HepG2 (cell line): ENCODE measurements around the gene PPP1R13B. TPM values are rescaled to one million over a fixed set of nuclear protein-coding genes. Genes with fewer than 3 reads are reported as not detected.
A peak's percentile ranks its signal among the peaks of the same experiment; 100 is the strongest.

Experiments
- CAMTA2 ChIP-seq: sonication (generic); formaldehyde crosslinking; IDR thresholded peaks from 2 replicates; pipeline ENCODE4 v1.4.0; 2020; ENCODE audit warnings: mild to moderate bottlenecking, missing genetic modification reagents, borderline replicate concordance
- CHCHD3 ChIP-seq: sonication (generic); formaldehyde crosslinking; IDR thresholded peaks from 2 replicates; pipeline ENCODE4 v1.8.0; 2022; ENCODE audit warnings: mild to moderate bottlenecking, missing genetic modification reagents, moderate library complexity
- ETV6 ChIP-seq: sonication (generic); formaldehyde crosslinking; conservative IDR thresholded peaks from 2 replicates; pipeline ENCODE4 v1.4.0; 2020; ENCODE audit warnings: missing genetic modification reagents
- FOXK1 ChIP-seq: sonication (generic); formaldehyde crosslinking; IDR thresholded peaks from 2 replicates; pipeline ENCODE4 v1.4.0; 2020; ENCODE audit warnings: low read depth, missing genetic modification reagents, borderline replicate concordance
- GATAD1 ChIP-seq: IDR thresholded peaks from 2 replicates; pipeline ENCODE4 v1.6.1; 2016; ENCODE audit warnings: missing genetic modification reagents, missing compliant biosample characterization
- HNRNPL ChIP-seq: fragments of 200-400 bp; formaldehyde crosslinking; IDR thresholded peaks from 2 replicates; pipeline ENCODE4 v1.6.1; 2017; ENCODE audit warnings: mild to moderate bottlenecking, low read depth, low read length
- MED1 ChIP-seq: sonication (generic); formaldehyde crosslinking; IDR thresholded peaks from 2 replicates; pipeline ENCODE4 v1.4.0; 2020; ENCODE audit warnings: missing genetic modification reagents
- MEIS1 ChIP-seq: sonication (generic); formaldehyde crosslinking; IDR thresholded peaks from 2 replicates; pipeline ENCODE4 v1.9.0; 2021; ENCODE audit warnings: mild to moderate bottlenecking, missing genetic modification reagents, moderate library complexity, borderline replicate concordance
- SALL2 ChIP-seq: sonication (generic); formaldehyde crosslinking; IDR thresholded peaks from 2 replicates; pipeline ENCODE4 v1.8.1; 2023; ENCODE audit warnings: mild to moderate bottlenecking, missing genetic modification reagents, inconsistent platforms
- TFAP4 ChIP-seq: sonication (generic); IDR thresholded peaks from 2 replicates; pipeline ENCODE4 v1.6.1; 2016; ENCODE audit warnings: low read depth, borderline replicate concordance
- ZIK1 ChIP-seq: sonication (generic); formaldehyde crosslinking; IDR thresholded peaks from 2 replicates; pipeline ENCODE4 v1.5.0; 2020; ENCODE audit warnings: mild to moderate bottlenecking, low read depth, missing genetic modification reagents, borderline replicate concordance
- ZMYM3 ChIP-seq: sonication (generic); formaldehyde crosslinking; IDR thresholded peaks from 2 replicates; pipeline ENCODE4 v1.5.1; 2020; ENCODE audit warnings: mild to moderate bottlenecking, missing genetic modification reagents
- ZNF143 ChIP-seq: sonication (generic); formaldehyde crosslinking; IDR thresholded peaks from 2 replicates; pipeline ENCODE4 v1.4.0; 2020; ENCODE audit warnings: missing genetic modification reagents
- ZNF598 ChIP-seq: sonication (generic); formaldehyde crosslinking; IDR thresholded peaks from 2 replicates; pipeline ENCODE4 v1.5.1; 2020; ENCODE audit warnings: mild to moderate bottlenecking, missing genetic modification reagents, borderline replicate concordance
- ZNF629 ChIP-seq: sonication (generic); formaldehyde crosslinking; conservative IDR thresholded peaks from 2 replicates; pipeline ENCODE4 v1.5.0; 2020; ENCODE audit warnings: missing genetic modification reagents
- ZNF768 ChIP-seq: sonication (generic); formaldehyde crosslinking; IDR thresholded peaks from 2 replicates; pipeline ENCODE4 v1.4.0; 2020; ENCODE audit warnings: missing genetic modification reagents
- polyA plus RNA-seq, 8 experiments: library from polyadenylated mRNA; depleted of rRNA in 3 of 8; stranded (reverse) in 7 of 8; unstranded in 1 of 8; fragments of >200 nt; fragmentation: Illumina TruSeq in 4 of 8; extraction: Trizol in 4 of 8; gene quantifications; 2 replicates each; pipeline versions ENCODE4 v1.2.1 to v1.2.3, GENCODE V29; 2011 to 2016; ENCODE audit warnings: low read depth in 4 of 8, missing spikeins in 1 of 8, mixed read lengths in 1 of 8; ENCODE audit not compliant: insufficient read depth in 1 of 8
- total RNA-seq, 5 experiments: library from RNA; depleted of rRNA; stranded (reverse); fragments of >200 nt; fragmentation: Illumina TruSeq; extraction: Trizol; gene quantifications; 2 replicates each; pipeline ENCODE4 v1.2.3, GENCODE V29; 2016; ENCODE audit warnings: low read depth in 1 of 5
- TF ChIP-seq, protein P1 (sequence below): IDR thresholded peaks from 2 replicates; pipeline ENCODE4 v1.6.1; 2016; ENCODE audit warnings: missing compliant biosample characterization, missing genetic modification reagents, borderline replicate concordance
- TF ChIP-seq, protein P2 (sequence below): sonication (generic); formaldehyde crosslinking; IDR thresholded peaks from 2 replicates; pipeline ENCODE4 v1.4.0; 2020; ENCODE audit warnings: missing genetic modification reagents
- TF ChIP-seq, protein P3 (sequence below): sonication (generic); formaldehyde crosslinking; IDR thresholded peaks from 2 replicates; pipeline ENCODE4 v1.4.0; 2020; ENCODE audit warnings: missing genetic modification reagents

The PPP1R13B gene
- total and polyA plus RNA-seq, 2 of the 13 experiments (the other 11 are each of a cell fraction or from before 2014, with no cell fraction given) = 4.6 to 9.4 TPM

DNA sequence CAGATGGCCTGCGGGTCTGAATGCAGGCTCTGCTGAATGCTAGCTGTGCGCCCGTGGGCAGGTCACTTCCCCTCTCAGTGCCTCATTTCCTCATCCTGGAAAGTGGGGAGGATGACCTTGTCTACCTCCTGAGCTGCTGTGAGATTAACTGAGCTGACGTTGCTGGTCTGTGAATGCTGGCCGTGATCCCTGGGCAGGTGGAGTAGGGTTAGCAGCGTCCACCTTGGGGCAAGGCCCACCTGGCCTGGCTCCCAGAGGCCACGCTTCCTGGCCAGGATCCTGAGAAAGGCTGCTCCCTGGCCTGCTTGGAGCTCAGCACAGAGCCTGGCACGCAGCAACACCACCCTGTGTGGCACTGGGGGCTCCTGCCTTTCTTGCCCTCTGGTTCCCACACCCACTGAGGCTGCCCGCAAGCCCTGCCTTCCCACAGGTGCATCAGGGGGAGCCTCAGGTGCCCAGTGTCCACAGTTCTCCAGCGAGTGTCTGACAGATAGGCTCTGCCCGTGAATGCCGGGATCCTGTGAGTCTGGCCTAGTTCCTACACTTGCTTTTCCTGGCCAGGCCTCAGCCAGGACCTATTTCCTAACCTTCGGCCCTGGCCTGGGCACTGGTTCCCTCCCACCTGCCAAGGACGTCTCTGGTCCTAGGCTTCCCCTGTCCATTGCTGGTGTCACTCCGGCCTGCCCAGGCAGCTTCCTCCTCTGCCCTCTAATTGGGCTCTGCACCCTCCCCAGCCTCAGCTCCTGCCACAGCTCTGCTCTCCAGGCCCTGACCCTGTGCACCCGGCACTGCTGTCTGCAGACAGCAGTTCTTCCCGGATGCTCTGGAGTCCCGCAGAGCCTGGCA, 43.7 kb upstream of the PPP1R13B start (continued):
- TF ChIP-seq ZNF598 (CRISPR knock-in tag) (0 out of 2 replicates have a peak, but pooled peaks have one; percentile 43), ZIK1 (0 out of 2 replicates have a peak, but pooled peaks have one; percentile 23), FOXK1 (no peak), MED1 (CRISPR knock-in tag) (peak; percentile 47; the same call in 1 of the 2 replicates), TFAP4 (peak; percentile 29; the same call in 1 of the 2 replicates), ZNF143 (CRISPR knock-in tag) (peak; percentile 28; the same call in 1 of the 2 replicates), ZMYM3 (CRISPR knock-in tag) (peak; percentile 46), ZNF629 (CRISPR knock-in tag) (peak; percentile 41; the same call in 1 of the 2 replicates), ZNF768 (CRISPR knock-in tag) (peak; percentile 88), SALL2 (CRISPR knock-in tag) (0 out of 2 replicates have a peak, but pooled peaks have one; percentile 38), GATAD1 (CRISPR knock-in tag) (no peak), MEIS1 (CRISPR knock-in tag) (peak; percentile 21; the same call in 1 of the 2 replicates), CAMTA2 (CRISPR knock-in tag) (no peak), CHCHD3 (CRISPR knock-in tag) (0 out of 2 replicates have a peak, but pooled peaks have one; percentile 37), HNRNPL (peak; percentile 86; the same call in 1 of the 2 replicates), ETV6 (CRISPR knock-in tag) (peak; percentile 68)
- TF ChIP-seq, protein P1, sequence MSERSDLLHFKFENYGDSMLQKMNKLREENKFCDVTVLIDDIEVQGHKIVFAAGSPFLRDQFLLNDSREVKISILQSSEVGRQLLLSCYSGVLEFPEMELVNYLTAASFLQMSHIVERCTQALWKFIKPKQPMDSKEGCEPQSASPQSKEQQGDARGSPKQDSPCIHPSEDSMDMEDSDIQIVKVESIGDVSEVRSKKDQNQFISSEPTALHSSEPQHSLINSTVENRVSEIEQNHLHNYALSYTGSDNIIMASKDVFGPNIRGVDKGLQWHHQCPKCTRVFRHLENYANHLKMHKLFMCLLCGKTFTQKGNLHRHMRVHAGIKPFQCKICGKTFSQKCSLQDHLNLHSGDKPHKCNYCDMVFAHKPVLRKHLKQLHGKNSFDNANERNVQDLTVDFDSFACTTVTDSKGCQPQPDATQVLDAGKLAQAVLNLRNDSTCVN (CRISPR knock-in tag) = 0 out of 2 replicates have a peak, but pooled peaks have one; percentile 15
- TF ChIP-seq, protein P2, sequence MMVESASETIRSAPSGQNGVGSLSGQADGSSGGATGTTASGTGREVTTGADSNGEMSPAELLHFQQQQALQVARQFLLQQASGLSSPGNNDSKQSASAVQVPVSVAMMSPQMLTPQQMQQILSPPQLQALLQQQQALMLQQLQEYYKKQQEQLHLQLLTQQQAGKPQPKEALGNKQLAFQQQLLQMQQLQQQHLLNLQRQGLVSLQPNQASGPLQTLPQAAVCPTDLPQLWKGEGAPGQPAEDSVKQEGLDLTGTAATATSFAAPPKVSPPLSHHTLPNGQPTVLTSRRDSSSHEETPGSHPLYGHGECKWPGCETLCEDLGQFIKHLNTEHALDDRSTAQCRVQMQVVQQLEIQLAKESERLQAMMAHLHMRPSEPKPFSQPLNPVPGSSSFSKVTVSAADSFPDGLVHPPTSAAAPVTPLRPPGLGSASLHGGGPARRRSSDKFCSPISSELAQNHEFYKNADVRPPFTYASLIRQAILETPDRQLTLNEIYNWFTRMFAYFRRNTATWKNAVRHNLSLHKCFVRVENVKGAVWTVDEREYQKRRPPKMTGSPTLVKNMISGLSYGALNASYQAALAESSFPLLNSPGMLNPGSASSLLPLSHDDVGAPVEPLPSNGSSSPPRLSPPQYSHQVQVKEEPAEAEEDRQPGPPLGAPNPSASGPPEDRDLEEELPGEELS = 0 out of 2 replicates have a peak, but pooled peaks have one; percentile 18
- TF ChIP-seq, protein P3, sequence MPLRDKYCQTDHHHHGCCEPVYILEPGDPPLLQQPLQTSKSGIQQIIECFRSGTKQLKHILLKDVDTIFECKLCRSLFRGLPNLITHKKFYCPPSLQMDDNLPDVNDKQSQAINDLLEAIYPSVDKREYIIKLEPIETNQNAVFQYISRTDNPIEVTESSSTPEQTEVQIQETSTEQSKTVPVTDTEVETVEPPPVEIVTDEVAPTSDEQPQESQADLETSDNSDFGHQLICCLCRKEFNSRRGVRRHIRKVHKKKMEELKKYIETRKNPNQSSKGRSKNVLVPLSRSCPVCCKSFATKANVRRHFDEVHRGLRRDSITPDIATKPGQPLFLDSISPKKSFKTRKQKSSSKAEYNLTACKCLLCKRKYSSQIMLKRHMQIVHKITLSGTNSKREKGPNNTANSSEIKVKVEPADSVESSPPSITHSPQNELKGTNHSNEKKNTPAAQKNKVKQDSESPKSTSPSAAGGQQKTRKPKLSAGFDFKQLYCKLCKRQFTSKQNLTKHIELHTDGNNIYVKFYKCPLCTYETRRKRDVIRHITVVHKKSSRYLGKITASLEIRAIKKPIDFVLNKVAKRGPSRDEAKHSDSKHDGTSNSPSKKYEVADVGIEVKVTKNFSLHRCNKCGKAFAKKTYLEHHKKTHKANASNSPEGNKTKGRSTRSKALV (CRISPR knock-in tag) = peak; percentile 51; the same call in 1 of the 2 replicates
